ENCODE measurements around the gene ZNF648. TPM values are rescaled to one million over a fixed set of nuclear protein-coding genes. Genes with fewer than 3 reads are reported as not detected.

The ZNF648 gene
- total RNA-seq, result 0.76 TPM

GRCh38 chr1:182061594-182061993, at the start of gene ZNF648:
TSS of gene ZNF648 (minus strand) at chr1:182061712. CDS start at chr1:182058010, 3,702 bp downstream.

Data from metanephros (tissue), 1 donor.